EH (cell line): Measurements from ENCODE around the gene VSIG8.

ENCODE experiments used
- DNase-seq: peaks from one replicate; pipeline ENCODE4 v3.0.0-alpha.2; 2015; ENCODE audit warnings: low read depth

Gene VSIG8

DNA sequence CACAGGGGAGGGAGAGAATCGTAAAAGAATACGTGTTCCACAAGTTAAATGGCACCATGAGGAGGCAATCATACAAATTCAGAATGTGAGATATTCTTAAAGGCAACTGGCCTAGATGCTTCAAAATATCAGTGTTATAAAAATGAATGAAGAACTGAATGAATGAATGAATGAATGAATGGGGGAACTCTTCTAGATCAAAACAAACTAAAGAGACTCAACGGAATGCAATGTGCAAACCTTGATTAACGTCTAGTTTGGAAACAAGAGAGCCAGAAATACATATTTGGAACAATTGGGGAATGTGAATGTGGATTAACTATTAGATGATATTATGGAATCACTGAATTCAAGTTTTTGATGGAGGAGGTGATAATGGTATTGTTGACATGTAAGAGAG is 20.7 kb upstream of the VSIG8 start:
- no peak for DNase-seq

DNA sequence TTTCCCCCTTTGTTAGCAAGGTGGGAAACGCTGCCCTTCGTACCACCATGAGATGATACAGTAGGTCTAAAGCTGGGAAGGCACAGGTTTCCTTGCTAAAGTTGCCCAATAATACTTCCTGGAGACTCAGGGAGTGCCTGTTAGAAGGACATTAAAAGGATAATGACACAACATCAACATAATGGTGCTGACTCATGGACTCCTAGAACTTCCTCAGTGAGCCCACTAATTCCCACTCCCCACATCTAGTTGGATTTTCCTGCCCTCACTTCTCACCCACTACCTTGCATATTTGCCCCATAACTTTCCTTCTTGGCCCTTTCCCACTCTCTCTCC is 20.0 kb upstream of the VSIG8 start:
- DNase-seq: peak; percentile 64

DNA sequence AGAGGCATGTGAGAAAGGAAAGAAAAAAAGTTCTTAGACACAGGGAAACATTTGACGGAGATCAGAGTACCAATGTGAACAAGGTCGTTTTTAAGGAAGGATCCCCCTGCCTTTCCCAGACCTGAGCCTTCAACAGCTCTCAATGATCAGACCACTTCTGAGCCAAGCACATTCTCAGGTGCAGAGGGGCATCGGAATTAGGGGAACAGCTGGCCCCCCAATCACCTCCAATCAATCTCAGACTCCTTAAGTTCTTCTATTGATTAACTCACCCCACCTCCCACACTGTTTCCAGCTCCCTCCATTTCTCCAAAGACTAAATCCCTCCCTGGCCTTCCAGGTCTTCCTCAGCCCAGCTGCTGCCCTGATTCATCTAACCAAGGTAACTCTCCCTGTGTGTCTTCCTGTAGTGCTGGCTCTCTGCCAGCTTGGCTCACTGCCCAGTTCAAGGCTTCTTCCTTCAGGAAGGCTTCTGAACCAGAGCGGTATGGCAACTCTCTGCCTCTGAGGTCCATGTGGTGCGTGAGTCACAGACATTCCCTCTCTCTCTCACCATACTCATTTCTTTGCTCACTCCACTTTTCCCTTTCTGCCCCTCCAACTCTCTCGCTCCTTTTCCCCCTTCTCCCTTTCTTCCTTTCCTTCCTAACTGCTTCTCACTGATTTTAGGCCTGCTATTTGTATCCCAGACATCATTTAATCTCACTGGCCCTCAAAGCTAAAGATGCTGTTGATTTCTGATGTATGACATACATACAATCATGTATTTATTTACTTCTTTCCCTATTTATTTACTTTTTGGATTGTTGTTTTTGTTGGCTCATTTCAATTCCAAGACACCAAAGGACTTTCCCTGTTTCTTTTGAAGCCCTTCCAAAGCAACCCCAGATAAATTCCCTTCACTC is 19.4 kb upstream of the VSIG8 start:
- peak; percentile 98 for DNase-seq

DNA sequence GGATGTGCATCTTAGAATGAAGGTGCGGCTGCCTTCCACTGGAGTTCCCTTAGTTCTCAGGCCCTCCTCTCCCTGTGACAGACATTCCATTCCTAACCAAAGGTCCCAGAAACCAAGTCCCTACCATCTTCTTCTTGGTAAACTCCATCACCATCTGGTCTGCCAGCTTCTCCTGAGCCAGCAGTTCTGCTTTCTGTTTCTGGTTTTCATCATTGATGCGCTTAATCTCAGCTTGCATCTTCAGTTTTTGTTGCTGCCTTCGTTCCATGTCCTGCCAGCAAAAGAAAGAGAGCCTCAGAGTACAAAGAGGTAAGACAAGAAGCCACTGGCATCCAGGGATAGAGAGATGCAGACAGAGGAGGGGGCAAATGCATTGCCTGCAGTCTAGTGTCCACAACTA is 18.0 kb upstream of the VSIG8 start:
- DNase-seq: peak; percentile 20

DNA sequence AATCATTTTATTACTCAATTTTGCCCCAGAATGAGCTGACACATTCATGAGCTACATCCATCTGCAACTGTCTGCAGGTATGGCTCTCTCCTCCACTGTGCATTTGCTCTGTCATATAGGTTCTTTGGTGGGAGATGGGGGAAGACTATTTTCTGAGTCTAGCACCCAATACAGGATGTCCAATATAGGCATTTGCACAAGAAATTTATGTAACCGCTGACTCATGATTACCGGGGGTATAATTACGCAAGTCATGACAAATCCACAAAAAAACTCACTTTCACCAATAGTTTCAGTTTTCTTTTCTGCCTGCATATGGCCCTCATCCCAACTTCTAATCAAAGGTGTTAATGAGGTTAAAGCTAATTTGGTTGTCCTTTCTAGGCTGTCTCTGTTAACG is 17.5 kb upstream of the VSIG8 start:
- DNase-seq: peak; percentile 80

DNA sequence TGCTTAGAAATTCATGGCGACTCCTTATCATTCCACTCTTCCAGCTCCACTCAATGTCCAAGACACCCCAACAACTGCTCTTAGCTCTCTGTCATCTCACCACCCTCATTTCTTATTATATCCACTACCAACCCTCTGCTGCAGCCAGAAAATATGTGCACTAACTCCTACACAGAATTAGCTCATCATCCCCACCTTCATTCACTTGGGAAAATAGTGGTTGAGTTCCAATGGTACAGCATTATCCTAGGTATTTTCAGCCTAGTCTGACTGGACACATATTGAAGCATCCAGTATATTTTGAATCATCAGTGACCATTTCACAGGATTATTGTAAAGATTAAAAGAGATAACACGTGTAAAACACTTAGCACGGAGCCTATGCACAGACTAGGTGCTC is 16.7 kb upstream of the VSIG8 start:
- DNase-seq: no peak

DNA sequence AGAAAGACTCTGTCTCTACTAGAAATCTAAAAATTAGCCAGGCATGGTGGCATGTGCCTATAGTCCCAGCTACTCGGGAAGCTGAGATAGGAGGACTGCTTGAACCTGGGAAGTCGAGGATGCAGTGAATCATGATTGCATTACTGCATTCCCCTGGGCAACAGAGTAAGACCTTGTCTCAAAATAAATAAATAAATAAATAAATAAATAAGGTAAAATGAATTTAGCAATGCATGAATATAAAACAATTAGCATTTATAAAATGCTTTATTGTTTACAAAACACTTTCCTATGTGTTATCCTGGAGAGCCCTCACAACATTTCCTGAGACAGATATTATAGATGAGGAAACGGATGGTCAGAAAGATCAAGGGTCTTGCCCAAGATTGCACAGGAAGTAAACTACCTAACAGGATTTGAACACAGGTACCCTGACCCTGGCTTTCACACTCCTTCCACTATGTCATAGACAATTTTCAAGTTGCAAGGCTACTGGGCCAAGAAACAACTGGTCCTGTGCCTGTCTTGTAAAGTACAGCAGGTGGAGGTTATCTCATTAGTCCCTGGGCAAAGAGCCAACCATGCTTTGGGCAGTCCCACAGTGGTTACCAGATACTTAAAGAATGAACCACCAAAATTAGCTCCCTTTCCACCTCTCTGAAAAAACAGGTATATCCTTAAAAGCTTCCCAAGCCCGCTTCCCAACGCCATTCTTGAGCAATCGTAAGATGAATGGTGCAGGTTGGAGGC is 15.4 kb upstream of the VSIG8 start:
- DNase-seq: no peak

DNA sequence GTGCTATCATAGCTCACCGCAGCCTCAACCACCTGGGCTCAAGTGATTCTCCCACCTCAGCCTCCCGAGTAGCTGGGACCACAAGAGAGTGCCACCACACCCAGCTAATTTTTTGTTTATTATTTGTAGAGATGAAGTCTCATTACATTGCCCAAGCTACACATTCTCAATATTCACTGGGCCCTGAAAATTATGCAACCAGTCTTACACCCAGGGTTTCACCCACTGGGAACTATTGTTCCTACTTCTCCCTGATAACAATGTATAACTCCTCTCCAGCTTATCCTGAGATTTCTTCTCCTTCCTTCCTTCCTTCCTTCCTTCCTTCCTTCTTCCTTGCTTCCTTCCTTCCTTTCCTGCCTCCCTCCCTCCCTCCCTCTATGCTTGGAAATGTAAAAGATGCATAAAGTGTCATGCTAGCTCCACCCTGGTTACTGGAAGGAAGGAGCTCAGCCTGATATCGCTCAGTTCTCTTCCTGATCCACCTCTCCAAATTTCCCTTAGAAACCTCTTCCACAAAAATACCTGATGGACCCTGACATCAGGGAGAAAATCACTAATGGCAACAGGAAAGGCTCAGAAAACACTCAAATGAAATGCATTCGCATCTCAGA is 11.2 kb upstream of the VSIG8 start:
- no peak for DNase-seq

DNA sequence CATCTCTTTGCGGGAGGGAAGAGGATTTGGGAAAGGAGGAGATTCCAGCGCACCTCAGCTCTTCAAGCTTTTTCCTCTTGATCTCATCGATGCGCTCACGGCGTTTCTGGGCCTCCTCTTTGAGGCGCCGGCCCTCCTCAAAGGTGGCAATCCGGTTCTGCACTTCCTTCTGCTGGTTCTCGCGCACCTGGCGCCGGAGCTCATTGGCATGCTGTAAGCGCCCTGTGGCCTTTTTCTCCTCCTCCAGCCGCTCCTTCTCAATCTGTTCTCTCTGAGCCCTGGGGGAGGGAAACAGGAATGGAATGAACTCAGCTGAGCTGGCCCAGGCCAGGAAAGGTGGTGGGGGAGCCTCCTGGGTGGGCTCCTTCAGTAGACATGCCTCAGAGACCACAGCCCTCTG is 10.4 kb upstream of the VSIG8 start:
- no peak for DNase-seq

DNA sequence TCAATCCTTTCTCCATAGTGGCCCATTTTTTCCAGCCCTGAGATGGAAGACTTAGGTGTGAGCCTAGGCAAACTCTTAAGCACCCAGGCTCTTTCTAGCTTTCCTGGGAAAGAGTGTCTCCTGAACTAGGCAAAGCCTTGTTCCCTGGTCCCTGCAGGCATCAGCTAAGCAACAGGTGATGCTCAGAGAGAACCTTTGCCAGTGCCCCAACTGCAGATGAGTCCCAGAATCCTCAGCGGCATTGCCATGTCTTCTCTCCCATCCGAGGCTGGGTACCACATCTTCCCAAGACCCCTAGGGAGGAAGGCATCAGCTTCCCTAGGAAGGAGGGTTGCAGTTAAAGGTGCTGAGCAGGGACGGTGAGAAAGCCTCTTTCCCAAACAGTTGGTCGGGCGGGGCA is 8.2 kb upstream of the VSIG8 start:
- no peak for DNase-seq

DNA sequence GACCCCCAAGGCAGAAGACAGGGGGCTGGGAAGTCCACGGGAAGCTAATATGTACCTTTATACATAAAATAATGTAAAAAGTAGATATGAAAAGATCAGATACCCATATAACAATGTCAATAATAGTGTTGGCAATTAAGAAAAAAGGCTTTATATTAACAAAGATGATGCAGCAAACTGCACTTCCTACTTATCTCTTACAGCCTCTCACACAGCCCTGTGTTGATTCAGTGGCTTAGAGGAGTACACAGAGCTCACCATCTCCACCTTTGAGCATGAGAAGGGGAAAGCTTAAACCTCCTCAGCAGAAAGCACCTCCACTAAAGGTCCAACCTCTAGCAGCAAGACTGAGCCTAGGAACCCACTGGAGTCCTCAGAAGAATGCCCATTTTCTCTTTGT is 7.2 kb upstream of the VSIG8 start:
- no peak for DNase-seq

DNA sequence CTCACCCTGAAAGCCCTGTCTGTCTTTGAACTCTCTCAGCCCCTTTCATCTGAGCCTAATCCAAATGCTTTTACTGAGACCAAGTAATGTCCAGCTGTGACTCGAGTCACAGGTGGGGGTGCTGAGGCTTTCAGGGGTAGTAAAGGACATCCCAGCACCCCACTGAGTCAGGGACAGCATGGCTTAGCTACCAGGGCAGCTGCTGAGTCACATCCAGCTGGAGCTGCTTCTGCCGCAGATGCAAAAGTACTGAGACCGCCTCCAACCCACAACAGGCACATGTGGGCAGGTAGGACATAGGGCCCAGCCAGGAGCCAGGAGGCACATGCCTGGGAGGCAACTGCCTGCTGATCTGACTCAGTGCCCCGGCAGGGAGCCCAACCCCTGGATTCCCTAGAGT is 6.7 kb upstream of the VSIG8 start:
- DNase-seq: peak; percentile 66

DNA sequence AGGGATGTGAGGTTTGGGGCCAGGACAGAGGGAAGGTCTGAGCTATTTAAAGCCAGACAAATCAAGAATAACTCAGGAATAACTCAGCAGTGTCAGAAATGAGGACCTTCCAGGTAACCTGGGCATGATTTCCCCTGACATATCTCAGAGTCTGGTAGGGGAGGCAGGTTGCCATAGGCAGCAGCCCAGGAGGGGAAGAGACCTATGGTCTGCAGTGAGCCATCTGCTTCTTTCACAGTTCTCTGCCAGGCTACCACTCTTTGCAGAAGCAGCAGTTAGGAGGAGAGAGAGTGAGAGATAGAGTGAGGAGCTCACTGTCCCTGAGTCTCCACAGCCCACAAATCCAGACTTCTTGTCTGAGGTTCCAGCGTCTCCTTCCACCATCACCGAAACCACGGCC is 6.3 kb upstream of the VSIG8 start:
- no peak for DNase-seq

DNA sequence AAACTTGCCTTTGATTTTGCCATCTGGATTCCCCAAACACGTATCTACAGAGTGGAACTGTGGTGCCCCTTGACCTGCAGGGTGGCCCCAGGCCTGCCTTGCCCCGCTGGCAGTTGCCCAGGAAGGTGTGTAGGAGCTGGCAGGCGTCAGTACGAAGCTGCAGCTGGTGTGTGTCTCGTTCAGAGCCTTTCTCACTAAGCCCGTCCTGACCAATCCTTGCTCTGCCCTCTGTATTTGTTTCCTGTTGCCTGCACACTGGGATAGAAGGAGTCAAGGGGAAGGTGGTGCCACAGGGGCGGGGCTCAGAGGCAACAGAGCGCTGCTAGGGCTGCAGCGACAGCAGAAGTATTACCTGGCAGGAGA is 5.2 kb upstream of the VSIG8 start:
- DNase-seq: no peak

DNA sequence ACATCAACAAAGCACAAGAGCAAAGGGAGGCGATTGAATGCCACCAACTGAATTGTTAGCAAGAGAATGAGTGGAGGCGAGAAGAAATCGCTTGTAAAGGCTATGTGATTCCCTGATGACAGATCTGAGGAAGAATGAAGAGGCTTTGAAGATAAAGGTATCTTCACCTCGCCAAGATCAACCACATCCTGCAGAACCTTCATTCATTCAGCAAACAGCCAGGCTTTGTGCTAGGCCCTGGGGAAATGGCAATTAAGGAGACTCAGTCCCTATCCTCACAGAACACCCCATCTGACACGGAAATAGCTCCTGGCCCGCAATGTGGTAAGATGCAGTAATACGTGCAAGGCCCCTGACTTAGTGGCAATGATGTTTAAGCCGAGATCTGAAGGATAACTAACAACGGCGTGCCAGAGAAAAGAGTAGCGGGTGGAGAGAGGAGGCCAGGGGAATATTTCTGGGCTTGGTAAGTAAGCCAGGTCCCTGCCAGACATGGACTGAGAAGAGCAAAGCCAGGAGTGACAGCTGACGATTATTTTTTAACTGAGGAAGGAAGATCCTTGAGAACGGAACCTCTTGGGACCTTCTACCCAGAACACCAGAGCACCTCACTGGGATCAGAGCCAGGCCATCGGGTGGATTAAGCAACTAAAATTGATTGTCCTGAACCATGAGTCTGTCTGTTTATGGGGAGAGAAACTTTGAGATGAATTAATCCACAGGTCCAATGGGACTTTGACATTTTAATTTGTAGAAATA is 4.6 kb upstream of the VSIG8 start:
- no peak for DNase-seq

DNA sequence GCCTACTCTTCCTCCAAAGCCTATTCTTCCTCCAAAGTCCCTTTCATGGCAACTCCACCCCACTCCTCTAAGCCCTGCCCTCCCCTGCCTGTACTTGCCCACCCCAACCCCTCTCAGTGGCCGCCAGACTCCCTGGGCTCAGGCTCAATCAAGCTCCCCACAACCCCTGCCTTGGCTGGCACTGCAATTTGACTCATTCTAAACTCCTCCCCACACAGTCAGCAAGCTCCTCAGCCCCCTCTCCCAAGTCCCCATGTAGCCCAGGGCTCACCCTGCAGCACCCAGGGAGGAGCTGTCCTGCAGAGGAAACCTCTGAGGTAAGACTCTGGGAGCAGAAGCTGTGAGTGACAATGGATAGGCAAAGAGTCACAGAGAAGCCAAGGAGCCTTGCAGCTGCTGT is 3.6 kb upstream of the VSIG8 start:
- DNase-seq: peak; percentile 22

DNA sequence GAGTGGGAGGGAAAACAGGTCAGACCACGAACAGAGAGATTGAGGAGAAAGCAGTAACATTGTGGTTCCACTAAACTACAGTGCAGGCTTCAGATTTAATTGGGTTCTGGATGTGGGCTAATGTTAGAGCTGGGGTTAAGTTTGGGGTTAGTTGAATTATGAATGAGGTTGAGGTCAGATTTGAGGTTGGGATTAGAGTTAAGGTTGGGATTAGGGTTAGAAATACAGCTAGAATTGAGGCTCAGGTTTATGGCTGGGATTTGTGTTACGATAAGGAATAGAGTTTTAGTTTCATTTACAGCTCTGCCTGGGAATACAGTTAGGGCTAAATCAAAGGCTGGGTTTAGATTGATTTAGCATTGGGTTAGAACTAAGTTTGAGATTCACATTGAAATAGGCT is 1.8 kb upstream of the VSIG8 start:
- DNase-seq: no peak

DNA sequence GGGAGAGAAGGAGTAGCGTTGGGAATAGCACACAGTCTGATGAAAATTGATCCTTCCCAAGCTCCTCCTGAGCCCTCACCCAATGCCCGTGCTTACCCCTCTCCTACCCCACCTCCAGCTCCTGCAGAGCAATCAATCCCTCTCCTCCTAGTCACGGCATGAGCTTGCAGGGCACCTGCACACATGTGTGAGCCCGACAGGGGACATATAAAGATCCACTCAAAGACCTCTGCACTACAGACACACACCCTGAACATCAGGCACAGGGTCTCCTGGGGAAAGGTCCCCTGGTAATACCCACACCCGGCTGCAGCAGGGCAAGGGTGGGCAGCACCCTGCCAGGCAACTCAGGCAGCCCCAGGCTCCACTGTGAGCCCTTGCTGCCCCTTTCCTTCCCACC is 426 bp downstream of the VSIG8 start:
- DNase-seq: no peak

DNA sequence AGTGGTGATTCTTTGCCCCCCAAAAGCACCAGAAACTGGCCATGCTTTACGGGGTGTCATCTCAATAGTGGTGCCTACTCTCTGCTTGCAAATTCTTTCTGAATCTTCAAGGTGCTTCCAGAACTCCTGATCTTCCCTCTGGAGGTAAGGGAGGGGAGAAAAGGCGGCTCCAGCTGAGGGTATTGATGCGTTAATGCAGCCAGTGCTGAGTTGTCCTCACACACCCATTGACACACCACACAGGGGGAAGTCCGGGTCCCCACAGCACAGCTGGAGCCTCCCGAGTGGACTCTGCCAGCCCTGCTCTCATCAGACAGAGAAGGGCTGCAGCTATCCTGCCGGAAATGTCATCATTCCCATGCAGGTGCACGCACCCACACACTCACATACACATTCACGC is 1.2 kb downstream of the VSIG8 start:
- DNase-seq: no peak

DNA sequence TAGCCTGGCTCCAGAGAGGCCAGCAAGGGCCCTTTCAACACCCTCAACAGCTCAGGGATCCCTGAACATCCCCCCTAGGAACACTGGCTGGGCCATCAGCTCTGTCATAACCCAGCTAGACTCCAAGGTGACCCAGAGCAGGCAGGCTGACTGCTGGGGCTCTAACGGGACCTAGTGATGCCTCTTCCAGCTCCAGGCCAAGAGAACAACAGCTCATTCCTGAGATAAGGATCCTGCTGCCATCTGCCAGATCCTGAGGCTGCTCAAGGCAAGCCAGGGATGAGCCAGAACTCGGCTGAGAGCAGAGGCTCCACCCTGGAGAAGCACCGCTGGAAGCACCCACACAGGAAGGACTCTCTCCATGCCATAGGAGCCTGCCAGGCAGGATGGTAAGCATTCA is 2.0 kb downstream of the VSIG8 start:
- peak; percentile 41 for DNase-seq

DNA sequence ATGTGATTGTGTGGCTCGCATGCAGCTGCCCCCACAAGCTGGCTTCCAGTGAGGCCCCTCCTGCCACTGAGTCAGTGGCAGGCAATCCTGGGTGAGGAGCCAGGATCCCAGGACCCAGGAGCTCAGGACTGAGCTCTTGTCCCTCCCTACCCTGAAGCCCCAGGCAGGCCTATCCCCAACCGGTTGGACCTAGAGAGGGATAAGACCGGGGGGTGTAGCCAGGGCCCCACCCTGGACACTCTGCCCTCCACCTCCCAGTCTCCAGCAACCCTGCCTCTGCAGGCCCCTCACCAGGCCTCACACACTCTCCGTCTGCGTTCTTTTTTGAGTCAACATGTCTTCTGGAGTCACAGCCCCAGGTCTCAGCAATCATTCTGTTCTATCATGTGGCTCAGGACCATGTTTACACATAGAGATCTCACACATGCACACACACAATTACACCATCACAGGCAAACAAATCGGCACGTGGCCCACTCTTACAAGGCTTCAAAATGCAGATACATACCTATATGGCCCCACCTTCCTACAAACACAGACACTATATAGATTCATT is 2.6 kb downstream of the VSIG8 start:
- no peak for DNase-seq

DNA sequence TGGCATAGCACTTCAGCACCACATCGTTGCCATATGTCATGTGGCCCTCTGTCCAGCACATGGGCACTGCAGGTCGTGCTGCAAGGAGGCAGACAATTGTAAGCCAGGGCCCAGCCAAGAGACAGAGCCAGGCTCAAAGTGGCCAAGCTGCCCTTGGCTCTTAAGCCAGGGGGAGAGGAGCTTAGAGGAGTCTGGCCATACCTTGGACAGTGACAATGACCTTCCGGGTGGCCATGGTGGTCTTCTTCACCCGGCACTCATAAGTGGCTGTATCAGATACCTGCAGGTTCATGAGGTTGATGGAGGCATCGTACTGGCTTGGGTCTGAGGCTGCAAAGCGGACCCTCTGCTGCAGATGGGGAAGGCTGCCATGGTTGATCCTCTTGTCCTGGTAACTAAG is 4.6 kb downstream of the VSIG8 start:
- DNase-seq: no peak
